Endothelial cell (in vitro differentiated cells): ENCODE measurements around the gene KCNAB2. TPM values are rescaled to one million over a fixed set of nuclear protein-coding genes. Genes with fewer than 3 reads are reported as not detected.

Experiments
- DNase-seq: peaks from one replicate; pipeline ENCODE4 v3.0.0; 2021; ENCODE audit warnings: low spot score
- H3K27ac Mint-ChIP-seq: one replicate; pipeline ENCODE4 v1.8.0; 2021; ENCODE audit warnings: mixed read lengths, inconsistent platforms; ENCODE audit not compliant: unreplicated experiment
- H3K27me3 Mint-ChIP-seq: one replicate; pipeline ENCODE4 v1.8.0; 2021; ENCODE audit warnings: mild to moderate bottlenecking, moderate library complexity, mixed read lengths, inconsistent platforms; ENCODE audit not compliant: unreplicated experiment
- H3K36me3 Mint-ChIP-seq: one replicate; pipeline ENCODE4 v1.8.0; 2021; ENCODE audit warnings: mild to moderate bottlenecking, low read depth, mixed read lengths, inconsistent platforms; ENCODE audit not compliant: unreplicated experiment
- H3K4me1 Mint-ChIP-seq: one replicate; pipeline ENCODE4 v1.8.0; 2021; ENCODE audit warnings: mild to moderate bottlenecking, mixed read lengths, inconsistent platforms; ENCODE audit not compliant: unreplicated experiment
- H3K4me3 Mint-ChIP-seq: one replicate; pipeline ENCODE4 v1.8.0; 2021; ENCODE audit warnings: mild to moderate bottlenecking, mixed read lengths, inconsistent platforms; ENCODE audit not compliant: unreplicated experiment
- H3K9me3 Mint-ChIP-seq: one replicate; pipeline ENCODE4 v1.8.0; 2021; ENCODE audit warnings: mixed read lengths, inconsistent platforms; ENCODE audit not compliant: unreplicated experiment
- total RNA-seq: library from RNA; stranded (reverse); fragmentation: NEBNext Ultra II Directional; extraction: Animal tissue kit (Norgen Biotek cat#: 25700); gene quantifications from one replicate; pipeline ENCODE4 v1.2.1, GENCODE V29; 2021; ENCODE audit not compliant: unreplicated experiment
- TF ChIP-seq, protein P1 (sequence below): fragments of 200-600 bp; sonication (generic); IDR thresholded peaks from one replicate; pipeline ENCODE4 v1.5.0; 2021; ENCODE audit warnings: antibody characterized with exemption; ENCODE audit not compliant: unreplicated experiment

KCNAB2 gene
- total RNA-seq, 1 donor from 2014 or later: 4.1 TPM

DNA sequence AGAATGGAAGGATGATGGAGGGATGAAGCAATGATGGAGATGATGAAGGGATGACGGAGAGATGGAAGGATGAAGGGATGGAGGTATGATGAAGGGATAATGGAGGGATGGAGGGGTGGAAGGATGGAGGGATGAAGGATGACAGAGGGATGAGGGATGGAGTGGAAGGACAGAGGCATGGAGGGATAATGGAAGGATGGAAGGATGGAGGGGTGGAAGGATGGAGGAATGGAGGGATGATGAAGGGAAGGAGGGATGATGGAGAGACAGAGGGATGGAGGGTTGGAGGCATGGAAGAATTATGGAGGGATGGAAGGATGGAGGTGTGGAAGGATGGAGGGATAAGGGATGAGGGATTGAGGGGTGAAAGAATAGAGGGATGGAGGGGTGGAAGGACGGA is 62.8 kb downstream of the KCNAB2 start:
- Mint-ChIP-seq H3K4me1 (peaks cover 4% of the 10 kb centered on the region), H3K9me3 (no peaks in the 10 kb centered on the region), H3K27ac (no peak overlapping the region), H3K4me3 (no peak overlapping the region), H3K27me3 (peaks cover 10% of the 10 kb centered on the region), H3K36me3 (no peaks in the 10 kb centered on the region)
- no peak for DNase-seq
- TF ChIP-seq, protein P1, sequence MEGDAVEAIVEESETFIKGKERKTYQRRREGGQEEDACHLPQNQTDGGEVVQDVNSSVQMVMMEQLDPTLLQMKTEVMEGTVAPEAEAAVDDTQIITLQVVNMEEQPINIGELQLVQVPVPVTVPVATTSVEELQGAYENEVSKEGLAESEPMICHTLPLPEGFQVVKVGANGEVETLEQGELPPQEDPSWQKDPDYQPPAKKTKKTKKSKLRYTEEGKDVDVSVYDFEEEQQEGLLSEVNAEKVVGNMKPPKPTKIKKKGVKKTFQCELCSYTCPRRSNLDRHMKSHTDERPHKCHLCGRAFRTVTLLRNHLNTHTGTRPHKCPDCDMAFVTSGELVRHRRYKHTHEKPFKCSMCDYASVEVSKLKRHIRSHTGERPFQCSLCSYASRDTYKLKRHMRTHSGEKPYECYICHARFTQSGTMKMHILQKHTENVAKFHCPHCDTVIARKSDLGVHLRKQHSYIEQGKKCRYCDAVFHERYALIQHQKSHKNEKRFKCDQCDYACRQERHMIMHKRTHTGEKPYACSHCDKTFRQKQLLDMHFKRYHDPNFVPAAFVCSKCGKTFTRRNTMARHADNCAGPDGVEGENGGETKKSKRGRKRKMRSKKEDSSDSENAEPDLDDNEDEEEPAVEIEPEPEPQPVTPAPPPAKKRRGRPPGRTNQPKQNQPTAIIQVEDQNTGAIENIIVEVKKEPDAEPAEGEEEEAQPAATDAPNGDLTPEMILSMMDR: no peak

DNA sequence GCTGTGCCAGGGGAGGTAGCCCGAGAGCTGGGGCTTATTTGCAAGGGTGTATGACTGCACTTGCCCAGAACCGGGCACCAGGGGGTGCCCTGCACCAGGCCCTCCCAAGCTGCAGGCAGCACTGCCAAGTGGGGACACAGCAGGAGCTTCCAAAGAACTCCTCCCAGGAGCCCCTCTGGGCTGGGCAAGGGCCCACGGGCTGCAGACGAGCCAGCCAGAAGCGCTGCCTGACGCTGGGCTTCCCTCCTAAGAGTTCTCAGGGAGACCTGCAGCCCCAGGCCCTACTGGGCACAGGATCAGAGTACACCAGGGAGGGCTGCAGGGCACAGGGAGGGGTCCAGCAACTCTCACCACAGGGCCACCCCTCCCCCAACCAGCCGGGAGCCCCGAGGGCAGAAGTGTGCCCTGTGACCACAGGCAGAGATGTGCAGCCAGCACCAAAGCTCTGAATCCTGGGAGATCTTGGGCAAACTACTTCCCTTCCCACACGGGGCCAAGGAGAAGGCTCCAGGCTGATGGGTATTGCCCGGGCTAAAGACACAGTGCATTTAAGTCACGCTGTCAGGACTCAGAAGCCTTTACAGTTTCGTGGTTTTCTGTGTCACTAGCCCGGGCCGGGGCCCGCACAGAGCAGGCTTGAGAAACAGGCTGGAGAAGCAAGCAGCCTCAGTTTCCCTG is 63.4 kb downstream of the KCNAB2 start:
- H3K4me3 Mint-ChIP-seq: no peak overlapping the region
- H3K4me1 Mint-ChIP-seq: peaks cover 5% of the 10 kb centered on the region
- no peak overlapping the region for H3K27ac Mint-ChIP-seq
- H3K36me3 Mint-ChIP-seq: no peaks in the 10 kb centered on the region
- no peaks in the 10 kb centered on the region for H3K9me3 Mint-ChIP-seq
- peaks cover 10% of the 10 kb centered on the region for H3K27me3 Mint-ChIP-seq
- TF ChIP-seq, protein P1: no peak
- DNase-seq: peak; percentile 42

DNA sequence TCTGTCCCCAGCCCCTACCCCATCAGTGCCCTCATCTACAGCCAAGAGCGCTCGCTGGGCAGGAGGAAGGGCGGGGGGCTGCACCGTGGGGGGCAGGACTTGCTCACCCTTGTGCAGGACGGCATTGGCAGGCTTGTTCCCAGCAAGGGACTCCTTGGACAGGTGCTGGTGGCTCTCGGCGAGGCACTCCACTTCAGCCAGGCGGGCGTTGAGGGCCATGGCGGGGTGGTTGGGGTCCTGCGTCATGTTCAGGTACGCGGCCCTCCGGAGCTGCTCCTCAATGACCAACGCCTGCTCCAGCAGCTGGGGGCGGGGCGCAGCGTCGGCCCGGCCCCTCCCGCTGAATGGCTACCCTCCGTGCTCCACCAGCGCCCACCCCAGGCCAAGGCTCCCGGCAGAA is 64.0 kb downstream of the KCNAB2 start:
- no peak for DNase-seq
- H3K27ac Mint-ChIP-seq: no peak overlapping the region
- TF ChIP-seq, protein P1: no peak
- H3K4me3 Mint-ChIP-seq: no peak overlapping the region
- H3K36me3 Mint-ChIP-seq: no peaks in the 10 kb centered on the region
- H3K27me3 Mint-ChIP-seq: peaks cover 10% of the 10 kb centered on the region
- H3K9me3 Mint-ChIP-seq: no peaks in the 10 kb centered on the region
- H3K4me1 Mint-ChIP-seq: peaks cover 5% of the 10 kb centered on the region

DNA sequence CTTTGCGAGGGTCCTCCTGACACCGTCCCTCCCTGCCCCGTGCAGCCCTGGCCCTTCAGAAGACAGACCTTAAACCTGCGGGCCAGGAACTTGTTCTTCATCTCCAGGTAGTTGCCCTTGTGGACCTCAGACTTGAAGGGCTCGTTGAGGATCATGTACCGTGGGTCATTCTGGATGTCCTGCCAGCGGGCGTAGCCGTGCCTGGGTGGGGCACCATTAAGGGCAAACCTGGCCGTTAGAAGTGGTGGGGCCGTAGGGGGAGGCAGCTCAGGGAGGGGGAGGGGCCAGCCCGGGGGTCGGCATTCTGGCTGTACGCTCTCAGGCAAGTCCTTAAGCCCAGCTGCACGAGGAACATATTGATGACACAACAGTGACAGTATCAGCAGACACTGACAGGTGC is 64.6 kb downstream of the KCNAB2 start:
- Mint-ChIP-seq H3K4me1 (peaks cover 5% of the 10 kb centered on the region), H3K27me3 (peaks cover 8% of the 10 kb centered on the region), H3K27ac (no peak overlapping the region), H3K4me3 (no peak overlapping the region), H3K36me3 (no peaks in the 10 kb centered on the region), H3K9me3 (no peaks in the 10 kb centered on the region)
- TF ChIP-seq, protein P1: no peak
- DNase-seq: no peak

DNA sequence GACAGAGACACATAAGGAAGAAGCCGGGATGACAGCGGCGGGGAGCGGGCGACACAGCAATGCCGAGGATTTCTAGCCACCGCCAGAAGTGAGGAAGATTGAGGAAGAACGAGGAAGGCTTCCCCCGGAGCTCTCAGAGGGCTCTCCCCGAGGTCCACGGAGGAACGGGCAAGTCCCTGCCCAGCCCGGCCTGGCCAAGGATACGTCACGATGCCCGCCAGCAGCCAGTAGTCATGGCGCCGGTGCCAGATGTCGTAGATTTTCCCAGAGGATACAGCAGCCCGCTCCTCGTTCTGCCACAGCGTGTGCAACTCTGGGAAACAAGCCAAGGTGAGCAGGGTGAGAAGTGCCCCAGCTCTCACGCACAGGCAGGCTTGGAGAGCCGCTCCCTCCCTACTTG is 65.9 kb downstream of the KCNAB2 start:
- DNase-seq: no peak
- H3K4me1 Mint-ChIP-seq: peaks cover 5% of the 10 kb centered on the region

More for the DNA sequence above, 65.9 kb downstream of the KCNAB2 start:
- H3K4me3 Mint-ChIP-seq: no peak overlapping the region
- no peak overlapping the region for H3K27ac Mint-ChIP-seq
- no peaks in the 10 kb centered on the region for H3K9me3 Mint-ChIP-seq
- TF ChIP-seq, protein P1: no peak
- H3K27me3 Mint-ChIP-seq: peaks cover 8% of the 10 kb centered on the region
- H3K36me3 Mint-ChIP-seq: no peaks in the 10 kb centered on the region
